GM19240 (cell line): ENCODE results near the gene AKR1C8.
"Not testable (repeated sequence)": the region's sequence is repeated elsewhere in the genome, so short reads cannot be mapped to it uniquely, and the experiment has no call there.

Experiments
- DNase-seq: peaks from one replicate; pipeline ENCODE4 v3.0.0; 2011; ENCODE audit warnings: low spot score; ENCODE audit not compliant: insufficient read length

AKR1C8 gene

GRCh38 chr10:5168897-5169420 lies 16.0 kb downstream of the AKR1C8 start:
- no peak for DNase-seq

GRCh38 chr10:5165738-5166137 lies 19.2 kb downstream of the AKR1C8 start:
- no peak for DNase-seq

- no peak for DNase-seq
Measured at GRCh38 chr10:5163487-5163886, 21.5 kb downstream of the AKR1C8 start.

- DNase-seq, result no peak
Measured at GRCh38 chr10:5159126-5159525, 25.8 kb downstream of the AKR1C8 start.

GRCh38 chr10:5157501-5157900 lies 27.4 kb downstream of the AKR1C8 start:
- DNase-seq, result no peak

GRCh38 chr10:5155951-5156350 lies 29.0 kb downstream of the AKR1C8 start:
- no peak for DNase-seq

- DNase-seq, result no peak
Measured at GRCh38 chr10:5151076-5151475, 33.9 kb downstream of the AKR1C8 start.

GRCh38 chr10:5148678-5149032 lies 36.3 kb downstream of the AKR1C8 start:
- DNase-seq, result no peak

GRCh38 chr10:5147981-5148677 lies 36.8 kb downstream of the AKR1C8 start:
- DNase-seq, result no peak

- DNase-seq, result no peak
Measured at GRCh38 chr10:5147255-5147980, 37.5 kb downstream of the AKR1C8 start.

- DNase-seq, result no peak
Measured at GRCh38 chr10:5146920-5147254, 38.1 kb downstream of the AKR1C8 start.

- no peak for DNase-seq
Measured at GRCh38 chr10:5143137-5143536, 41.8 kb downstream of the AKR1C8 start.

- no peak for DNase-seq
Measured at GRCh38 chr10:5142199-5142598, 42.8 kb downstream of the AKR1C8 start.

GRCh38 chr10:5137699-5138098 lies 47.3 kb downstream of the AKR1C8 start:
- not testable (repeated sequence) for DNase-seq

GRCh38 chr10:5136468-5137087 lies 48.4 kb downstream of the AKR1C8 start:
- DNase-seq, result no peak

GRCh38 chr10:5135581-5135980 lies 49.4 kb downstream of the AKR1C8 start:
- no peak for DNase-seq

GRCh38 chr10:5125315-5126044 lies 59.5 kb downstream of the AKR1C8 start:
- DNase-seq, result no peak

GRCh38 chr10:5123886-5124285 lies 61.1 kb downstream of the AKR1C8 start:
- DNase-seq, result no peak

- not testable (repeated sequence) for DNase-seq
Measured at GRCh38 chr10:5119997-5120396, 65.0 kb downstream of the AKR1C8 start.

GRCh38 chr10:5117026-5117425 lies 67.9 kb downstream of the AKR1C8 start:
- DNase-seq, result no peak

- no peak for DNase-seq
Measured at GRCh38 chr10:5116621-5117020, 68.3 kb downstream of the AKR1C8 start.

GRCh38 chr10:5109861-5110260 lies 75.1 kb downstream of the AKR1C8 start:
- DNase-seq, result not testable (repeated sequence)
